Fibroblast of lung (primary cell): ENCODE measurements around the gene HYAL1. TPM values are rescaled to one million over a fixed set of nuclear protein-coding genes. Genes with fewer than 3 reads are reported as not detected.

Experiments used
- DNase-seq, 2 donors: peaks; one replicate each; pipeline versions ENCODE4 v3.0.0 to v3.0.0-alpha.2; 2010; ENCODE audit warnings: low read depth in 2 of 2
- H2AFZ ChIP-seq: 2 replicates; pipeline ENCODE4 v1.5.1; 2012; ENCODE audit warnings: low read length, control low read depth, inconsistent platforms
- H3K27ac ChIP-seq: 2 replicates; pipeline ENCODE4 v1.5.1; 2011; ENCODE audit warnings: low read length, control low read depth; ENCODE audit not compliant: insufficient read depth
- H3K27me3 ChIP-seq: 2 replicates; pipeline ENCODE4 v1.5.1; 2011; ENCODE audit warnings: mild to moderate bottlenecking, low read length; ENCODE audit not compliant: control insufficient read depth, insufficient read depth
- H3K36me3 ChIP-seq: 2 replicates; pipeline ENCODE4 v1.5.1; 2011; ENCODE audit warnings: low read length; ENCODE audit not compliant: control insufficient read depth, insufficient read depth
- H3K4me1 ChIP-seq: 2 replicates; pipeline ENCODE4 v1.5.1; 2011; ENCODE audit warnings: low read length; ENCODE audit not compliant: control insufficient read depth, insufficient read depth; ENCODE audit errors: extremely low read depth
- H3K4me2 ChIP-seq: 2 replicates; pipeline ENCODE4 v1.5.1; 2011; ENCODE audit warnings: low read length, control low read depth; ENCODE audit not compliant: insufficient read depth; ENCODE audit errors: extremely low read depth
- H3K4me3 ChIP-seq, 4 experiments: fragments of 200-600 bp in 1 of 4; sonication (generic) in 1 of 4; replicated peaks in 1 of 4; 2 replicates each; pipeline ENCODE4 v1.5.1; 2011 to 2016; ENCODE audit warnings: low read length in 4 of 4, low read depth in 3 of 4, mild to moderate bottlenecking in 3 of 4, control low read depth in 2 of 4, inconsistent platforms in 1 of 4, mixed read lengths in 1 of 4; ENCODE audit not compliant: insufficient read depth in 1 of 4; ENCODE audit errors: control extremely low read depth in 1 of 4
- H3K79me2 ChIP-seq: 2 replicates; pipeline ENCODE4 v1.5.1; 2012; ENCODE audit warnings: mild to moderate bottlenecking, low read length, inconsistent platforms; ENCODE audit not compliant: control insufficient read depth, insufficient read depth
- H3K9ac ChIP-seq: 2 replicates; pipeline ENCODE4 v1.5.1; 2011; ENCODE audit warnings: mild to moderate bottlenecking, low read length, control low read depth; ENCODE audit not compliant: insufficient read depth
- H3K9me3 ChIP-seq: 2 replicates; pipeline ENCODE4 v1.5.1; 2012; ENCODE audit warnings: low read depth, low read length; ENCODE audit not compliant: control insufficient read depth, insufficient read depth
- H4K20me1 ChIP-seq: 2 replicates; pipeline ENCODE4 v1.5.1; 2011; ENCODE audit warnings: low read length; ENCODE audit not compliant: control insufficient read depth, insufficient read depth; ENCODE audit errors: extremely low read depth
- EZH2 ChIP-seq: IDR thresholded peaks from 2 replicates; pipeline ENCODE4 v1.5.1; 2012; ENCODE audit warnings: low read length, control low read depth, mild to moderate bottlenecking; ENCODE audit errors: missing control alignments
- polyA plus RNA-seq, 2 donors: library from polyadenylated mRNA; depleted of rRNA in 1 of 2; stranded (reverse) in 1 of 2; unstranded in 1 of 2; fragments of >200 nt; gene quantifications; 2 replicates each; pipeline ENCODE4 v1.2.1, GENCODE V29; 2011 to 2012; ENCODE audit warnings: missing spikeins in 1 of 2
- total RNA-seq: library from RNA; depleted of rRNA; stranded (reverse); fragments of >200 nt; gene quantifications from 2 replicates; pipeline ENCODE4 v1.2.1, GENCODE V29; 2014
- TF ChIP-seq, protein P1 (sequence below), 2 donors: IDR thresholded peaks in 1 of 2; conservative IDR thresholded peaks in 1 of 2; 1 replicate in 1 of 2; 2 replicates in 1 of 2; pipeline ENCODE4 v1.5.1; 2011 to 2012; ENCODE audit warnings: low read length in 2 of 2, control low read depth in 1 of 2, inconsistent platforms in 1 of 2, low read depth in 1 of 2, mild to moderate bottlenecking in 1 of 2

The HYAL1 gene
- total and polyA plus RNA-seq, 2 donors (not counting 1 experiment from before 2014, with no cell fraction given), result 1.3 to 2.5 TPM

DNA sequence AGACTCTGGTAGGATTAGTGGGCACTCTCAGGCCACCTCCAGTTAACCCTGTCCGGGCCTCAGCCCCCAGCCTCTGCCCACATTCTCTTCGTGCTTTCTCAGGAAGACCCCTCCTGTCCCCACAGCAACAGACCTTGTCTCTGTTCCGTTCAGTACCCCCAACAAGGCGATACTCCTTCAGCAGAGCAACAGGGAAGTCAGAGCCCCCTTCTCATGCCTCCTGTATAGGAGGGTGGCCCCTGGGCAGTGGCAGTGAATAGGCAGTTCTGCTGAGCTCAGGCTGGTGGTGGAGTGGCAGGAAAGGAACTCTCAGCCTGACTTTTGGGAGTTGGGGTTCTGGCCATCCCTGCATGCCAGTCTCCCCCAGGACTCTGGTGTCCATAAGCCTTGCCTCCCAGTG is 33.9 kb downstream of the HYAL1 start:
- Histone ChIP-seq H4K20me1 (no peaks in the 10 kb centered on the region), H3K4me2 (peak overlapping the region; percentile 88), H3K4me1 (peaks cover 57% of the 10 kb centered on the region), H3K9me3 (no peaks in the 10 kb centered on the region), H2AFZ (no peak overlapping the region), H3K27ac (peak overlapping the region; percentile 14), H3K79me2 (no peaks in the 10 kb centered on the region), H3K9ac (no peak overlapping the region), H3K27me3 (no peaks in the 10 kb centered on the region), H3K4me3 (peak overlapping the region; percentile 29 to 64 (median 46)), H3K36me3 (no peaks in the 10 kb centered on the region)
- DNase-seq, result no peak
- TF ChIP-seq EZH2, result no peak
- TF ChIP-seq, protein P1, sequence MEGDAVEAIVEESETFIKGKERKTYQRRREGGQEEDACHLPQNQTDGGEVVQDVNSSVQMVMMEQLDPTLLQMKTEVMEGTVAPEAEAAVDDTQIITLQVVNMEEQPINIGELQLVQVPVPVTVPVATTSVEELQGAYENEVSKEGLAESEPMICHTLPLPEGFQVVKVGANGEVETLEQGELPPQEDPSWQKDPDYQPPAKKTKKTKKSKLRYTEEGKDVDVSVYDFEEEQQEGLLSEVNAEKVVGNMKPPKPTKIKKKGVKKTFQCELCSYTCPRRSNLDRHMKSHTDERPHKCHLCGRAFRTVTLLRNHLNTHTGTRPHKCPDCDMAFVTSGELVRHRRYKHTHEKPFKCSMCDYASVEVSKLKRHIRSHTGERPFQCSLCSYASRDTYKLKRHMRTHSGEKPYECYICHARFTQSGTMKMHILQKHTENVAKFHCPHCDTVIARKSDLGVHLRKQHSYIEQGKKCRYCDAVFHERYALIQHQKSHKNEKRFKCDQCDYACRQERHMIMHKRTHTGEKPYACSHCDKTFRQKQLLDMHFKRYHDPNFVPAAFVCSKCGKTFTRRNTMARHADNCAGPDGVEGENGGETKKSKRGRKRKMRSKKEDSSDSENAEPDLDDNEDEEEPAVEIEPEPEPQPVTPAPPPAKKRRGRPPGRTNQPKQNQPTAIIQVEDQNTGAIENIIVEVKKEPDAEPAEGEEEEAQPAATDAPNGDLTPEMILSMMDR (conservative IDR thresholded peaks at IDR 0.05 in 1 of 2, IDR thresholded peaks at IDR 0.05 in 1 of 2; ENCODE audit: low read depth in 1 of 2, low read length in 2 of 2), result no peak

DNA sequence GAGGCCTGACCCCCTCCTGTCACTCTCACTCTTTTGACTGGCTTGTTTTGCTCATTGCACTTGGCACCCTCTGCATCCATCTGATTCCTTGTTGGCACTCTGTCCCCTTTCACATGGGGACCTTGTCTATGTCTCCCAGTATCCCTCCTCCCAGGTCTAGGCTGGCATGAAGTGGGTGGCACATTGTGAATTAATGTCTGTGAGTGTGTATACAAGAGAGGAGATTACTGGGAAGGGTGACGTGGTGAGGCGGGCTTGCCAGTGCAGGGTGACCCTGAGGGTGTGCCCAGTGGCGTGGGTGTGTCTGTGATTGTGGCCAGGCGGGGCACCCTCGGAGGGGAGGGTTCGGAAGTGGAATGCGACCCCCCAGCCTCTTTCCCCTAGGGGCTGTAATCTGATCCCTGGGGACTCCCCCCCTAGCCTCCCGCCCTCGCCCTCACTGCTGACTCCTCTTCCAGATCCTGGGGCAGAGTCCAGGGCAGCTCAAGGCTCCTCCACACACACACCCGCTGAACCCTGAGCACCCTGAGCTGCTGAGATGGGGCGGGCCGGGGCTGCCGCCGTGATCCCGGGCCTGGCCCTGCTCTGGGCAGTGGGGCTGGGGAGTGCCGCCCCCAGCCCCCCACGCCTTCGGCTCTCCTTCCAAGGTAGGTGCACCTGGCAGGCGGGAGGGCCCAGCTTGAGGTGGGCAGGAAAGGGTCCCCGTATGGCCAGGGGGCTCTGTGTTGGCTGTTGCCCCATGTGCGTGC is 34.5 kb downstream of the HYAL1 start, which contains the start of gene SEMA3B:
Gene SEMA3B (plus strand): TSS at position 445 of the 749 bp plus-strand sequence. CDS start 94 bp downstream, at position 539.
- Histone ChIP-seq H3K79me2 (no peaks in the 10 kb centered on the region), H2AFZ (no peak within 1 kb of the TSS), H4K20me1 (no peaks in the 10 kb centered on the region), H3K4me1 (peaks cover 63% of the 10 kb centered on the region), H3K27me3 (no peaks in the 10 kb centered on the region), H3K27ac (peak within 1 kb of the TSS; percentile 14), H3K9ac (no peak within 1 kb of the TSS), H3K36me3 (no peaks in the 10 kb centered on the region), H3K4me3 (peak within 1 kb of the TSS; percentile 46 to 64 (median 55)), H3K9me3 (no peaks in the 10 kb centered on the region), H3K4me2 (peak within 1 kb of the TSS; percentile 88)
- TF ChIP-seq, protein P1 (conservative IDR thresholded peaks at IDR 0.05 in 1 of 2, IDR thresholded peaks at IDR 0.05 in 1 of 2; ENCODE audit: low read depth in 1 of 2, low read length in 2 of 2), result no peak
- no peak for TF ChIP-seq EZH2
- DNase-seq, result peak; percentile 29 to 71

DNA sequence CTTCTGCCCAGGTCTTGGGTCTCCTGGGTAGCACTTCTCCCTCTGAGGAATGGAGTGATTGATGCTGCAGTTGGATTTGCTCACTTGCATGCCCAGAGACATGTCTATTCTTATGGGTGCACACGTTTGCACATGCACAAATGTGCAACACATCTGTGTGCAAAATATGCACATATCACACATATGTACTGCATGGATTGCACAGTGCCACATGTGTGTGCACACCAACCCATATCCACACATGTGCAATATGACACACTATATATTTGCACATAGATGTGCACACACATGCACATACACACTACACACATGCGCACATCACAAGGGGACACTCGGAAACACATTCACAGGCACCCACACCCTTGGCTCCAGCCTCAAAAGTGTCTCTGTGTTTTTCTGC is 35.1 kb downstream of the HYAL1 start:
- Histone ChIP-seq H3K4me1 (peaks cover 64% of the 10 kb centered on the region), H4K20me1 (no peaks in the 10 kb centered on the region), H3K4me3 (peak overlapping the region in 2 of 4 experiments; percentile 57 to 64), H3K27me3 (no peaks in the 10 kb centered on the region), H3K27ac (no peak overlapping the region), H3K9ac (no peak overlapping the region), H3K36me3 (no peaks in the 10 kb centered on the region), H3K79me2 (no peaks in the 10 kb centered on the region), H3K9me3 (no peaks in the 10 kb centered on the region), H2AFZ (no peak overlapping the region), H3K4me2 (peak overlapping the region; percentile 73)
- no peak for DNase-seq
- no peak for TF ChIP-seq EZH2
- TF ChIP-seq, protein P1 (conservative IDR thresholded peaks at IDR 0.05 in 1 of 2, IDR thresholded peaks at IDR 0.05 in 1 of 2; ENCODE audit: low read depth in 1 of 2, low read length in 2 of 2), result no peak
